PC-9 (cell line): Measurements from ENCODE around the gene MFSD12.

ENCODE experiments used
- CTCF ChIP-seq: fragments of 200-600 bp; sonication (generic); conservative IDR thresholded peaks from 2 replicates; pipeline ENCODE4 v1.6.1; 2017; ENCODE audit warnings: mixed run types, antibody characterized with exemption, mild to moderate bottlenecking, moderate library complexity
- EZH2 ChIP-seq: fragments of 200-600 bp; sonication (generic); IDR thresholded peaks from 2 replicates; pipeline ENCODE4 v1.8.0; 2017; ENCODE audit warnings: antibody characterized with exemption, low read depth

DNA sequence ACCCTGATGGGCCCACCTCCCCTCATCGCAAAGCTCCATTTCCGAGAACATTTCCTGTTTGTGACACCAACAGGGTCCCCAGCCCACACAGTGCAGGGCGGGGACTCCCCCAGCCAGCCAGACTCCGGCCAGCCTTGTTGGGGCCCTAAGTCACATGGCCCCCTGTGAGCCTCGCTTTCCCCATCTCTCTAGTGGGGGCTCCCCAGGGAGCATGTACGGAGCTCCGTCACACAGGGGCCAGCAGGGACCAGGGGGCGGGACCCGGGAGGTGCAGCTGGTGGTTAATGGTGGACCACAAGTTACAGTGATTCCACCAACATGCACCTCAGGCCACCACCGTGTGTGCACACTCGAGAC, 47.6 kb upstream of the MFSD12 start:
- TF ChIP-seq CTCF (no peak), EZH2 (no peak)
